ENCODE data around the gene RGS6. TPM values are rescaled to one million over a fixed set of nuclear protein-coding genes. Genes with fewer than 3 reads are reported as not detected.

RGS6 gene
- total and polyA plus RNA-seq, 2 experiments from 2014 or later, result 0.86 to 0.95 TPM

- no peak for DNase-seq (ENCODE audit: low read depth in 1 of 2, low spot score in 1 of 2)
- Histone ChIP-seq H3K36me3 (no peaks in the 10 kb centered on the region), H3K27ac (no peak overlapping the region), H3K4me3 (no peak overlapping the region), H3K4me1 (ENCODE audit: low read depth) (no peaks in the 10 kb centered on the region), H3K9me3 (ENCODE audit: low read depth) (no peaks in the 10 kb centered on the region), H3K27me3 (no peaks in the 10 kb centered on the region)
- no peak for TF ChIP-seq CTCF (IDR thresholded peaks at IDR 0.05; ENCODE audit: low read depth, low read length)
These were observed 328.8 kb downstream of the RGS6 start for GRCh38 chr14:72261068-72261467.

- TF ChIP-seq CTCF (IDR thresholded peaks at IDR 0.05; ENCODE audit: low read depth, low read length), result no peak
- Histone ChIP-seq H3K36me3 (no peaks in the 10 kb centered on the region), H3K4me1 (ENCODE audit: low read depth) (no peaks in the 10 kb centered on the region), H3K4me3 (no peak overlapping the region), H3K27me3 (no peaks in the 10 kb centered on the region), H3K9me3 (ENCODE audit: low read depth) (no peaks in the 10 kb centered on the region), H3K27ac (no peak overlapping the region)
- DNase-seq (ENCODE audit: low read depth in 1 of 2, low spot score in 1 of 2), result no peak
These were observed 330.5 kb downstream of the RGS6 start for GRCh38 chr14:72262771-72263170.

GRCh38 chr14:72264716-72265115, 332.5 kb downstream of the RGS6 start:
- no peak overlapping the region for H3K27ac ChIP-seq
- H3K9me3 ChIP-seq (ENCODE audit: low read depth), result no peaks in the 10 kb centered on the region
- no peaks in the 10 kb centered on the region for H3K36me3 ChIP-seq
- TF ChIP-seq CTCF (IDR thresholded peaks at IDR 0.05; ENCODE audit: low read depth, low read length), result no peak
- no peaks in the 10 kb centered on the region for H3K27me3 ChIP-seq
- H3K4me1 ChIP-seq (ENCODE audit: low read depth), result no peaks in the 10 kb centered on the region
- H3K4me3 ChIP-seq, result no peak overlapping the region
- no peak for DNase-seq (ENCODE audit: low read depth in 1 of 2, low spot score in 1 of 2)

GRCh38 chr14:72270147-72270727, 338.0 kb downstream of the RGS6 start:
- H3K4me1 ChIP-seq (ENCODE audit: low read depth), result no peaks in the 10 kb centered on the region
- H3K36me3 ChIP-seq, result no peaks in the 10 kb centered on the region
- TF ChIP-seq CTCF (IDR thresholded peaks at IDR 0.05; ENCODE audit: low read depth, low read length), result no peak
- no peak overlapping the region for H3K27ac ChIP-seq
- H3K9me3 ChIP-seq (ENCODE audit: low read depth), result no peaks in the 10 kb centered on the region
- no peaks in the 10 kb centered on the region for H3K27me3 ChIP-seq
- DNase-seq (ENCODE audit: low read depth in 1 of 2, low spot score in 1 of 2), result no peak
- H3K4me3 ChIP-seq, result no peak overlapping the region

GRCh38 chr14:72270749-72271148, 338.5 kb downstream of the RGS6 start:
- Histone ChIP-seq H3K27ac (no peak overlapping the region), H3K4me1 (ENCODE audit: low read depth) (no peaks in the 10 kb centered on the region), H3K4me3 (no peak overlapping the region), H3K36me3 (no peaks in the 10 kb centered on the region), H3K9me3 (ENCODE audit: low read depth) (no peaks in the 10 kb centered on the region), H3K27me3 (no peaks in the 10 kb centered on the region)
- no peak for TF ChIP-seq CTCF (IDR thresholded peaks at IDR 0.05; ENCODE audit: low read depth, low read length)
- no peak for DNase-seq (ENCODE audit: low read depth in 1 of 2, low spot score in 1 of 2)

Measured in cardiac muscle cell (in vitro differentiated cells and primary cell).